ENCODE measurements around the gene ZNF747.

Gene ZNF747

DNA sequence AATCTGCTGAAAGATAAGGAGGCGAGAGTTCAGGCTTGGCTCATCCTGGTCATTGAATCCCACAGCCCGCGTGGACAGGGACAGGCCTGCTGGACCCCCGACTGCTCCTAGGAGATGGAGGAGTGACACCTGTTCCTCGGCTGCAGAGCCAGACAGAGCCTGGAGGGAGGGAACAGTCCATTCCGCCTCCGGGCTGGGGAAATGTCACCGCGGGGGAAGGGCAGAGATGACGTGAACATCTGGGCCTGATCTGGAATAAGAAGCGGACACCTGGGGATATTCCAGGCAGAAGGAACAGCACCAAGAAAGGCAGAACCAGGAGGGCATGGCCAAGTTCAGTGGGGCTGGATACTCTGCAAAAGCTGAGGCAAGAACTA, 1.5 kb downstream of the ZNF747 start:
- TF ChIP-seq ZC3H10 (CRISPR knock-in tag; IDR thresholded peaks at IDR 0.05) (no peak), ZNF70 (CRISPR knock-in tag; IDR thresholded peaks at IDR 0.05) (no peak), CSDC2 (CRISPR knock-in tag; IDR thresholded peaks at IDR 0.05) (no peak), ZNF565 (CRISPR knock-in tag; conservative IDR thresholded peaks at IDR 0.05; ENCODE audit: low read depth) (no peak), ZFP30 (CRISPR knock-in tag; IDR thresholded peaks at IDR 0.05) (no peak), TCF4 (CRISPR knock-in tag; IDR thresholded peaks at IDR 0.05; ENCODE audit: borderline replicate concordance) (no peak), TOX (CRISPR knock-in tag; IDR thresholded peaks at IDR 0.05; ENCODE audit: borderline replicate concordance) (no peak), SNAI2 (CRISPR knock-in tag; IDR thresholded peaks at IDR 0.05) (no peak), CREB5 (CRISPR knock-in tag; IDR thresholded peaks at IDR 0.05; ENCODE audit: low read depth) (no peak), ARNTL (CRISPR knock-in tag; IDR thresholded peaks at IDR 0.05; ENCODE audit: borderline replicate concordance, low read depth) (no peak), PPARA (CRISPR knock-in tag; IDR thresholded peaks at IDR 0.05; ENCODE audit: borderline replicate concordance) (no peak), GLIS3 (CRISPR knock-in tag; IDR thresholded peaks at IDR 0.05) (no peak), ISL1 (CRISPR knock-in tag; IDR thresholded peaks at IDR 0.05) (no peak)
- TF ChIP-seq, protein P1, sequence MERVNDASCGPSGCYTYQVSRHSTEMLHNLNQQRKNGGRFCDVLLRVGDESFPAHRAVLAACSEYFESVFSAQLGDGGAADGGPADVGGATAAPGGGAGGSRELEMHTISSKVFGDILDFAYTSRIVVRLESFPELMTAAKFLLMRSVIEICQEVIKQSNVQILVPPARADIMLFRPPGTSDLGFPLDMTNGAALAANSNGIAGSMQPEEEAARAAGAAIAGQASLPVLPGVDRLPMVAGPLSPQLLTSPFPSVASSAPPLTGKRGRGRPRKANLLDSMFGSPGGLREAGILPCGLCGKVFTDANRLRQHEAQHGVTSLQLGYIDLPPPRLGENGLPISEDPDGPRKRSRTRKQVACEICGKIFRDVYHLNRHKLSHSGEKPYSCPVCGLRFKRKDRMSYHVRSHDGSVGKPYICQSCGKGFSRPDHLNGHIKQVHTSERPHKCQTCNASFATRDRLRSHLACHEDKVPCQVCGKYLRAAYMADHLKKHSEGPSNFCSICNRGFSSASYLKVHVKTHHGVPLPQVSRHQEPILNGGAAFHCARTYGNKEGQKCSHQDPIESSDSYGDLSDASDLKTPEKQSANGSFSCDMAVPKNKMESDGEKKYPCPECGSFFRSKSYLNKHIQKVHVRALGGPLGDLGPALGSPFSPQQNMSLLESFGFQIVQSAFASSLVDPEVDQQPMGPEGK (CRISPR knock-in tag; IDR thresholded peaks at IDR 0.05; ENCODE audit: borderline replicate concordance), result no peak
- TF ChIP-seq, protein P2, sequence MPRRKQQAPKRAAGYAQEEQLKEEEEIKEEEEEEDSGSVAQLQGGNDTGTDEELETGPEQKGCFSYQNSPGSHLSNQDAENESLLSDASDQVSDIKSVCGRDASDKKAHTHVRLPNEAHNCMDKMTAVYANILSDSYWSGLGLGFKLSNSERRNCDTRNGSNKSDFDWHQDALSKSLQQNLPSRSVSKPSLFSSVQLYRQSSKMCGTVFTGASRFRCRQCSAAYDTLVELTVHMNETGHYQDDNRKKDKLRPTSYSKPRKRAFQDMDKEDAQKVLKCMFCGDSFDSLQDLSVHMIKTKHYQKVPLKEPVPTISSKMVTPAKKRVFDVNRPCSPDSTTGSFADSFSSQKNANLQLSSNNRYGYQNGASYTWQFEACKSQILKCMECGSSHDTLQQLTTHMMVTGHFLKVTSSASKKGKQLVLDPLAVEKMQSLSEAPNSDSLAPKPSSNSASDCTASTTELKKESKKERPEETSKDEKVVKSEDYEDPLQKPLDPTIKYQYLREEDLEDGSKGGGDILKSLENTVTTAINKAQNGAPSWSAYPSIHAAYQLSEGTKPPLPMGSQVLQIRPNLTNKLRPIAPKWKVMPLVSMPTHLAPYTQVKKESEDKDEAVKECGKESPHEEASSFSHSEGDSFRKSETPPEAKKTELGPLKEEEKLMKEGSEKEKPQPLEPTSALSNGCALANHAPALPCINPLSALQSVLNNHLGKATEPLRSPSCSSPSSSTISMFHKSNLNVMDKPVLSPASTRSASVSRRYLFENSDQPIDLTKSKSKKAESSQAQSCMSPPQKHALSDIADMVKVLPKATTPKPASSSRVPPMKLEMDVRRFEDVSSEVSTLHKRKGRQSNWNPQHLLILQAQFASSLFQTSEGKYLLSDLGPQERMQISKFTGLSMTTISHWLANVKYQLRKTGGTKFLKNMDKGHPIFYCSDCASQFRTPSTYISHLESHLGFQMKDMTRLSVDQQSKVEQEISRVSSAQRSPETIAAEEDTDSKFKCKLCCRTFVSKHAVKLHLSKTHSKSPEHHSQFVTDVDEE (CRISPR knock-in tag; IDR thresholded peaks at IDR 0.05), result no peak
- no peak for ATAC-seq

GRCh38 chr16:30532285-30533145, 2.1 kb downstream of the ZNF747 start:
- ATAC-seq, result no peak
- TF ChIP-seq ARNTL (CRISPR knock-in tag; IDR thresholded peaks at IDR 0.05; ENCODE audit: borderline replicate concordance, low read depth), result no peak
- TF ChIP-seq, protein P1 (CRISPR knock-in tag; IDR thresholded peaks at IDR 0.05; ENCODE audit: borderline replicate concordance), result no peak
- no peak for TF ChIP-seq TCF4 (CRISPR knock-in tag; IDR thresholded peaks at IDR 0.05; ENCODE audit: borderline replicate concordance)
- no peak for TF ChIP-seq CSDC2 (CRISPR knock-in tag; IDR thresholded peaks at IDR 0.05)
- TF ChIP-seq OSR1 (CRISPR knock-in tag; IDR thresholded peaks at IDR 0.05), result no peak
- TF ChIP-seq ZNF8 (CRISPR knock-in tag; IDR thresholded peaks at IDR 0.05), result no peak
- TF ChIP-seq, protein P2 (CRISPR knock-in tag; IDR thresholded peaks at IDR 0.05), result no peak
- TF ChIP-seq, protein P3, sequence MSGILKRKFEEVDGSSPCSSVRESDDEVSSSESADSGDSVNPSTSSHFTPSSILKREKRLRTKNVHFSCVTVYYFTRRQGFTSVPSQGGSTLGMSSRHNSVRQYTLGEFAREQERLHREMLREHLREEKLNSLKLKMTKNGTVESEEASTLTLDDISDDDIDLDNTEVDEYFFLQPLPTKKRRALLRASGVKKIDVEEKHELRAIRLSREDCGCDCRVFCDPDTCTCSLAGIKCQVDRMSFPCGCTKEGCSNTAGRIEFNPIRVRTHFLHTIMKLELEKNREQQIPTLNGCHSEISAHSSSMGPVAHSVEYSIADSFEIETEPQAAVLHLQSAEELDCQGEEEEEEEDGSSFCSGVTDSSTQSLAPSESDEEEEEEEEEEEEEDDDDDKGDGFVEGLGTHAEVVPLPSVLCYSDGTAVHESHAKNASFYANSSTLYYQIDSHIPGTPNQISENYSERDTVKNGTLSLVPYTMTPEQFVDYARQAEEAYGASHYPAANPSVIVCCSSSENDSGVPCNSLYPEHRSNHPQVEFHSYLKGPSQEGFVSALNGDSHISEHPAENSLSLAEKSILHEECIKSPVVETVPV (CRISPR knock-in tag; IDR thresholded peaks at IDR 0.05), result no peak
- no peak for TF ChIP-seq GLIS3 (CRISPR knock-in tag; IDR thresholded peaks at IDR 0.05)
- no peak for TF ChIP-seq ESRRG (CRISPR knock-in tag; IDR thresholded peaks at IDR 0.05)
- no peak for TF ChIP-seq ZC3H10 (CRISPR knock-in tag; IDR thresholded peaks at IDR 0.05)
- TF ChIP-seq ZFP30 (CRISPR knock-in tag; IDR thresholded peaks at IDR 0.05), result no peak
- no peak for TF ChIP-seq CREB5 (CRISPR knock-in tag; IDR thresholded peaks at IDR 0.05; ENCODE audit: low read depth)
- TF ChIP-seq BACH2 (CRISPR knock-in tag; IDR thresholded peaks at IDR 0.05; ENCODE audit: borderline replicate concordance), result no peak
- no peak for TF ChIP-seq PPARA (CRISPR knock-in tag; IDR thresholded peaks at IDR 0.05; ENCODE audit: borderline replicate concordance)
- no peak for TF ChIP-seq ZFP3 (CRISPR knock-in tag; IDR thresholded peaks at IDR 0.05)
- no peak for TF ChIP-seq ZNF565 (CRISPR knock-in tag; conservative IDR thresholded peaks at IDR 0.05; ENCODE audit: low read depth)

Data from SK-N-SH treated with all-trans-retinoic acid at 6 μM for 48 hours (cell line).